Activated CD4-positive, alpha-beta T cell treated with anti-CD3 and anti-CD28 coated beads, Interleukin-2, amount 50 U/mL, for 24 hours (primary cell): ENCODE measurements around the gene KIAA1217.

Source experiments
- DNase-seq, 2 donors: peaks; one replicate each; pipeline ENCODE4 v3.0.0-alpha.2; 2020; ENCODE audit warnings: low read depth in 1 of 2, low spot score in 1 of 2

Gene KIAA1217

DNA sequence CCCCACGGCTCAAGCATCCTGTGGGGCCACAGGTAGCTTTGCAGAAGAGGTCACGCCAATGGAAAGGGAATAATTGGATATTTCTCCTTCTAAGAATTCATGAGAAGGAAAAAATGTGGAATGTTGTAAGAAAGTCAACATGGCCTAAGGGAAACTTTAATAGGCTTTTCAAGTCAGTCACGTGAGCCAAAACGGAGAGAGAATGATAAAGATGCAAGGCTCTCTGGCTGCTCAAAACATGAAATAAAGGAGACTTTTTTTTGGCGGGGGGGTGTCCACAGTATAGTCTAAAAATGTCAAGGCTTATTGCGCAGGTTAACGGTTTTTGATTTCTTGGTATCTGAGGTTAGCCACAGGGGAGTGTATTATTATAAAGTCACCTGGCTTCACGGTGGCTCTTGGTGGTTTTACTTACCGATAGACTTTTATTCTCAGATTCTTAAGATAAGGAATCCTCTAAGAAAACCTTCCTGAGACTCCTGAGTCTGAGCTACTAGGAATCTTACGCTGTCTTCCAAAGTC, 366.6 kb downstream of the KIAA1217 start:
- DNase-seq = no peak

DNA sequence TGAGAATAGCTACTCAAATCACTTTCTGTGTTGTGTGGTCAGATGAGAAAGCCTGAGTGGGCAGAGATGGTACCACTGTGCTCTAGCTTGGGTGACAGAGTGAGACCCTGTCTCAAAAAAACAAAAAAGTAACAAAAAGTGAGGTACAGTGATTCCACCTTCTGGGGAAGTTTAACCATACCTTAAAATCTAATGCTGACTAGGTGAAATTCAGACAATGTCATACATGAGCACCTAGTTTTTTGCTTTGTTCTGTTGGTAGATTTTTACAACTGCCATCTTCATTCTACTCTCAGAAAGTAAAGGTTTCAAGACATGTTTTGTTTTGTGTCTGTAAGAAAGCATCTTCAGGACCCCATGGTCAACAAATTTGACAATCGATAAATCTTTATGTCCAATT, 370.5 kb downstream of the KIAA1217 start:
- DNase-seq = no peak

DNA sequence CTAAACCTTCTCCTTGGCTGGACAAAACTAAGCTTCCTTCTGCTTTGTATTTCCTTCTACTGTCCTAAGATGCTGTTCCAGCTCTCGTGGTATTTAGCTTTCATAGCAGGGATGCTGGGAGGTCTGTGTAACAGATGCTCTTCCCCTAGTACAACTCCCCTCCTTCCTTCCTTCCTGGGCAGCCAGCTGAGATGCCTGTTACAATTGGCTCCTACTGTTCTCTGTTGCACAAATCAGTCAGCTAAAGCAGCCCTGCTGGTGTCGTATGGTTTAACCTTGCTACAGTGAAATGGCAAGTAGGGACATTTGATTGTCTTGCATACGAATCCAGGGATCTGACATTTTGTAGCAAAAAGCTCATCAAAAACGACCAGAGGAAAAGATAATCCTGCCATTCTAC, 371.0 kb downstream of the KIAA1217 start:
- no peak for DNase-seq

DNA sequence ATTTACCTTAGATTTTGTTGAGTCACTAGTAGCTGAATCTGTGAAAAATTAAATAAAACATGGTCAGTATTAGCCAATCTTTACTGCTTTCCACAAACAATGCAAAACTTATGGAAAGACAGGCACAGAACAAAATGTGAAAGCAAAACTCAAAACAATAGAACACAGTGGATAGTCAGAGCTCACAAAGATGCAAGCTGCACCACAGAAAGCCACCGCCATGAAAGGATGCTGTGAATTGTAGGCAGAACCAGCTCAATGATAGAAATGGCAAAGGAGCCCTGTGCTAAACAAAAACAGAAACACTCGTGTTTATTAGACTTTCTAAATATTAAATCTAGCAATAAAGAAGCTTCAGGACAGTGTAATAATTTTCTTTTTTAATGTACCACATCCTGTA, 380.3 kb downstream of the KIAA1217 start:
- DNase-seq = no peak

DNA sequence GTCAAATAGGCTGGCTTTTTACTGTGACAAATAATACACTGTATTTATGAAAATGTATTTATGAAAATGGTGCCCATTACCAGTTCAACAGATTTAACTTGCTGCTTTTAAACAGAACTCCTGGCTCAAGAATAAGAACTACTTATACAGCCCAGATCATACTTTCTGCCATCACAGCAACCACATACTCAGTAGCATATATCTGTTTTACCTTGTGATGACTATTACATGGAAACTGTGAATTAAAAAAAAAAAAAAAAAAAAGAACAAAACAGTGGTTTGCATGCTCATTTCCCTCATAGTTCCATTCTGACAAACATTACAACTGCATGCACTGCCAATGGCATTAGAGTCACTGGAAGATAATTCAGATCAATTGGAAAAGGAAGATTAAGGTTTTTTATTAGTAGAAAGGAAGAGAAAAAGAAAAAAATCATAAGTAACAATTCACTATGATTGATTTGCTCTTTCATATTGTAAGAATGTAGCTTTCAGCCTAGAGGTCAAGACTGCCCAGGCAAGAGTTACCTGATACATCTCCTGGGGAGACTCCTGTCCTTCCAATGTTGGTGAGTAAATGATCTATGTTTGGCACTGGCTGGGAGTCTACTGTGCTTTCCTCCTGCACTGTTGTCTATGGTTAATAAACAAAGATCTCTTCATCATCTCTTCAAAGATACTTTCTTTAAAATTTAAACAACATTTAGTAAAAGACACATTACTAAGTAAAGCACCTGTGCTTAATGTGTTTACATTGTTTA, 381.9 kb downstream of the KIAA1217 start:
- DNase-seq = no peak

DNA sequence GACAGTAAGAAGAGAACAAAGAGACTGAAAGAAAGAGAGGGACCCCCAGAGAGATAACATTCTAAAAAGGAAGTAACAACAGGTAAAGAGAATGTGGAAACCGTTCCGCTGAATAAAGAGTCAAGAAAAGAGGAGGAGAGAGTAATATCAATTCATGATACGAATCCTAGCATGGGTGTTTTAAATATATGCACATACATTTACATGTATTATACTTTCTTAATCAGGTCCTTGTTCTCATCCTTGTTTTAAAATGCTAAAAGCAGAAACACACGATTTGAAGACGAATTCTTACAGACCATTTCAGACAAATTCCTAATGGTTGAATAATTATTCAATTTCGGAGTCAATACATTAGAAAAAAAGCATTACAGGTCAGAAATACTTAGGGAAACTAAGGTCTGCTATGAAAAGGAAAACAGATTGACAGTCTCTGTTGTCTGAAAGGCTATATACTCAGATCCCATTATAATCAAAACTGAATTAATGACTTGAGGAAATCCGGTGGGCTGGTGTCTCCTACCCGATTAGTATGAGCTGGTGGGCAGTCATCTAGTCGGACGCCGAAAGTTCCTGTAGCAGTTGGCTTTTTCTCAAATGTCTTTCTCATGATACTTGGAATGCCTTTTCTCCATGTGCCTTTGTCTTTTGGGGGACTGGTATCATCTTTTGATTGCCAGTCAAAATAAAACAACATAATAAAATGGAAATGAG, 387.4 kb downstream of the KIAA1217 start:
- DNase-seq = no peak

DNA sequence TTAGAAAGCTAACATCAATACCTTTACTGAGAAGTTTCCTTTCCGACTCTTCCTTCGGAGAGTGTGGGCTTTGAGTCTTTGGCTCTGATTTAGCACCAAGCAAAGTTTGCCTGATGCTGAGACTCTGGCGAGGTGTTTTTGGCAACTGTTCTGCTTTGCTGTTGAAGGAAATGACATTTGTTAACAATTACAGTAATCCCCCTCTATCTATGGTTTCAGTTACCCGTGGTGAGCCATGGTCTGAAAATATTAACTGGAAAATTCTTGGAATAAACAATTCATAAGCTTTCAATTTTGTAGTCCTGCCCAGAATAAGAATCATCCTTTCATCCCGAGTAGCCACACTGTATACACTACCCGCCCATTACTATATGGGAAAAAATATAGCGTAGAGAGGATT, 388.5 kb downstream of the KIAA1217 start:
- no peak for DNase-seq
